HuH-7 (cell line): Measurements from ENCODE around the gene S100B.

Source experiments
- DNase-seq: peaks from one replicate; pipeline ENCODE4 v3.0.0; 2011; ENCODE audit warnings: low spot score

The S100B gene

DNA sequence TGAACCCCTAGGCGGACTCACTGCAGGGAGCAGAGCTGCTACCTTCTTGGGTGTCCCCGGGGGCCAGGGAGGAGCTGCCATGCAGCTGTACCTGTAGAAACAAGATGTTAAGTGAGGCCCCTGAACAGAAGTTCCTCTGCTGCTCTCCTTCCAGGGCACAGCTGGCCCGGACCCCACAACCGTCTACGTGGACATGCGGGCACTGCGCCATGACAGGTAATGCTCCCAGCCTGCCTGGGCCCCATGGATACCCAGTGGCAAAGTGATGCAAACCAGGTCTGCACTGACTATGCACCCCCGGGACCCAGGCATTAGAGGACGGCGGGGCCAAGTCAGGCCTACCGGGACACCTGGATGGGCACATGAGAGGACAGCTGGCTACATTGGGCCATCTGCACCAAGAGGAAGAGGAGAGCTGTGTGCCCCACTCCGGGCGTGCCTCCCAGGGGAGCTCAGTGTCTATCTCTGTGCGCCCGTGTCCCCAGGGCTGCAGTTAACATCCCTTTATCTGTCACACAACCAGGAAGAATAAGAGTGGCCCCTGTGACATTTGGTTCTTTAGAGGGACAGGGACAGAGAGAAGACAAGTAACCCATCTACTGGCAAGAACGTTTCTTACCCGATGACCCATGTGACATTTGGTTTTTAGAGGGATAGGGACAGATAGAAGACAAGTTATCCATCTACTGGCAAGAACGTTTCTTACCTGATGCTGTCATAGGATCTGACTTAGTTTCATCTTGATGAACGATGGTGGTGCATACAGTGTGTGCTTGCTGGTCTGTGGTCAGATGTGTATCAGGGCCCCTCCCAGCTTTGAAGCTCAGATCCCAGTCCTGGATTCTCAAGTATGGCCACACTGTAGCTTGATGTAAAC lies 44.1 kb downstream of the S100B start:
- no peak for DNase-seq

DNA sequence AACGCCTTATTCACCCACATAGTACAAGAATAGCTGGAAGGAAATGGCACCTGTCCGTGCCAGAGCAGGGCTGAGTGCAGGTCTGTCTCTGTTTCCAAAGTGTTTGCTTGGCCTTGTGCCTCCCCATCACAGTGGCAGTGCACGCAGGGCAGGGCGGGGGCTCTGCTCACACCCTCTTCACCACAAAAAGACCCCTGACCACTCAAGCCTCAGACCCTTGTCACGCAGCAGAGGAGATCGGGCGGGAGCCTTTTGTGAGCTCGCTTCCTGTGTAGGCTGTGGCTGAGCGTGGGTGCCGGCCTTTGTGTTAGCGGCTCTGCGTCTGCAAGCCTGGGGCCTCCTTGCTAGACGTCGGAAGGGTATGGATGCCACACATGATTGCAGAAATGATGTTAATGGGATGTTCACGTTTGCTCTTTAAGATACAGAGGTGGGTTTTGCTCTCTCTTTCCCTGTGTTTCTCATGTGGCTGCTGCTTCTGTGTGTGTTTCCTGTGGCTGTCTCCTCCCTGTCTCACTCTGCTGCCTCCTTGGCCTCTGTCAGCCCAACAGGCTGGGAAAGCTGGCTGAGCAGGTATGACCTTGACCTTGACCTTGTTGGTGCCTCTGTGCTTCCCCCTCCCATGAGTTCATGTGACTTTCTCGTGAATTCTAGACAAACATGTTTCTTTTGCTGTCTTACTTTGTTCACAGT lies 45.4 kb downstream of the S100B start:
- DNase-seq, result no peak

DNA sequence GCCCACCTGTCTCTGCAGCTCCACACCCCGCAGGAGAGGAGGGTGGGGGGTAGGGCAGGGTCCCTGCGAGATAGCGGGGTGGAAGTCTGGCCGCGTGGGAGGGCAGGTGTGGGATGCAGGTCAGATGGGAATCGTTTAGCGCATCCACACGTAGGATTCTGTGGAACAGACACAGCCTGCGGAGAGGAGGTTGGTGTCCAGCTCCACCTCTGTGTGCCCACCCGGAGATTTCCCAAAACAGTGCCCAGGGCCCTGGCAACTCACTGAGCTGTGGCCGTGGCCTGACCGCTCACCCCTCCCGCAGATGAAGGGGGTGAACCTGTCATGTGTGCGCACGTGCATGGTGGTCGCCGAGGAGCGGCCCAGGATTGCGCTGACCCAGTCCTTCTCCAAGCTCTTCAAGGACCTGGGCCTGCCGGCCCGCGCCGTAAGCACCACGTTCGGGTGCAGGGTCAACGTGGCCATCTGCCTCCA lies 46.9 kb downstream of the S100B start:
- no peak for DNase-seq

DNA sequence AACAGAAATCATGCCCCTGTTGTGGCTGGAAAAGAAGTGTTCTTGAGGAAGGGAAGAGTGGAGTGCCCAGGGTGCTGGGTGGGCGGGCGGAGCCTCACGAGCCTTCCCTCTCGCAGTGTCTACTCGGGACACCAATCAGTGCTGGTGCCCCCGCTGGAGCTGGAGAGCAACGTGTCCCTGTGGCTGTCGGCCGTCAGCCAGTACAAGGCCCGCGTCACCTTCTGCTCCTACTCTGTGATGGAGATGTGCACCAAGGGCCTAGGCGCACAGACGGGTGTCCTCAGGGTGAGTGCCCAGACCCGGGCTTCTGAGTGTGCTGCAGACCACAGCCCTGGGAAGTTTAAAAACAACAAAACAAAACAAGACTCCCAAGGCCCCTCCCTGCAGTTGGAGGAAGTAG lies 47.4 kb downstream of the S100B start:
- no peak for DNase-seq

DNA sequence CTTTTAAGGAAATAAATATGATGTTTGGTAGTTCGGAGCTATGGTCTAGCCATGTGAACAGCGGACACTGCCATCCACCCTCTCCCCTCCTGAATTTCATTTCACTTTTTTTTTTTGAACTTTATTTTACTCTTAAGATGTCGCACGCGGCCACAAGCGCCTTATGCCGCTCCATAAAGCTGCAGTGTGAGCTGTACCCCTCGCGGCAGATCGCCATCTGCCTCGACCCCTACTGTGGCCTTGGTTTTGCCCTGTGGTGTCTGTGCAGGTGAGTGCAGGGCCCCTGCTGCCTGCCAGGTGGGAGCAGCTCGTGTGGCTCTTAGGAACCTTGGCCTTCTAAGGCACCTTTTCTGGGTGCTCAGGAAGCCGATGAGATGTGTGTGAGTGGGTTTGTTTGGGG lies 48.1 kb downstream of the S100B start:
- DNase-seq, result no peak

DNA sequence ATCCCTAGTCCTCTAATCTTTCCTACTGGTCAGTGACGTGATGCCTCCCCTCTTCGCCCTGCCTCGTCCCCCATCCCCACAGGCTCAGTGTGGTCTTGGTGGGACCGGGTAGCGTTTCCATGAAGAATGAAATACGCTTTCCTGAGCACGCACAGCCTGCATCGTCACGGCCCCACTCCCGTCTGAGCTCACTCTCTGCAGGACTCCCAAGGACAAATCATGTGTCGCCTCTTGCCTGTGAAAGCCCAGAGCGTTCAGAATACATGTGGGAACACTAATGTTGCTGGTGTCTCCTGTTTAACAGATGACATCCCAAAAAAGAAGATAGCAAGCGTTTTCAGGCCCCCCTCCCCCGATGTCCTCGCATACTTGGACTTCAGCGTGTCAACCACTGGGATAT lies 49.2 kb downstream of the S100B start:
- no peak for DNase-seq

DNA sequence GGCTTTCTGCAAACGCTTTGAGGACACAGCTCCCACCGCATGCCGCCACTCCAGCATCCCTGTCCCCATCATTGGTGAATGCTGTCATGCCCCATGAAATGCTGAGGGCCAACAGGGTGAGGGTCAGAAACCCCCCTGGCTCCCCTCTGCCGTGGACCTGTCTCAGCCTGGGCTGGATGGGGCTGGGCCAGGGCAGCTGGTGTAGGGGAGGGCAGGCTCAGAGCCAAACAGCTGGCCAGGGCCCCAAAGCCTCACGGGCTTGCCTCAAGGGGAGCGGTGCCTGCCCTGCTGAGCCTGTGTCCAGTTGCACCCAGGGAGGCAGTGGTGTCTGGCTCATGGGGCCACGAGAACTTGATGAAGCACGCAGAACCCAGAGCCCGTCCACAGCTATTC lies 49.7 kb downstream of the S100B start:
- no peak for DNase-seq

DNA sequence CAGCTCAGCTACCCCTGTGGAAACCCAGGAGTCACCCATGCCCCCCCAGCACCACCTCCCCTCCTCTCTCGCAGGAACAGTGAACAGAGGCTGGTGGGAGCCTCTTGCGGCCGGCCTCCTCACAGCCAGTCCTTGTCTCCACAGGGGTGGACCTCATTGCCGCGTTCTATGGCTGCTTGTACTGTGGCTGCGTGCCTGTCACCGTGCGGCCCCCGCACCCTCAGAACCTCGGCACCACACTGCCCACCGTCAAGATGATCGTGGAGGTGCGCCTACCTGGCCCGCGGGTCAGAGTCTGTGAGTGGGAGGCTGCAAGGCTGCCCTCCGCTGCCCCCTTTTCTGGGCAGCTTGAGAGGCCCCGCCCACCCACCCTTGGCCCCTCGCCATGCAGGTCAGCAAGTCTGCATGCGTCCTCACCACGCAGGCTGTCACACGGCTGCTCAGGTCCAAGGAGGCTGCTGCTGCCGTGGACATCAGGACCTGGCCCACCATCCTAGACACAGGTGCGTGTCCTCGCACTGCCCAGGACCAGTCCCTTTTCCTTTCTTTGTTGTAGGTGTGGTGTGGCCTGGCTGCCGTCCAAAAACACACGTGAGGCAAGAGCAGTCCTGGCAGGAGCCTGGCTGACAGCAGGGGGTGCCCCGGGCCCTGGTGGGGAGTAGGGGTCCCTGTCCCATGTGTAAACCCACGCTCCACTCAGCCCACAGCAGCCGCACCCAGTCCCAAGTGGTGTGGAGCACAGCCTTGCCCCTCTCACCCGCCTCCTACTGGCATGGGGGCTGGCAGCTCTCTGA lies 50.3 kb downstream of the S100B start:
- no peak for DNase-seq

DNA sequence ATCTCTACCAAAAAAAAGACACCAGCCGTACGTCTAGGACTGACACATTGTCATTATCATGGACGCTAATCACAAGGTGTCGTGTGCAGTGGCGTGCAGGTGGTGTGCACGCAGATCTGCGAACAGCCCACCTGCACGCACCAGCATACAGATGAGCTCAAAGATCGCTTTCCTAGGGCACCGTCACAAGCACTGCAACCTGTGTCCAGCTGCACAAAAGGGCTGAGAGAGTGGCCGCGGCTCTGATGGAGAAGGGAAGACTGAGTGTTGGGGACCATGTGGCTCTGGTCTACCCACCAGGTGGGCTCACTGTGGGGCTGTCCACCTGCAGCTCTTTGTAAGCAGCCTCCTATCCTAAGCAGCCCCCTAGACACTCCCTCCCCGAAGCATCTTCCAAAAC lies 50.9 kb downstream of the S100B start:
- no peak for DNase-seq

DNA sequence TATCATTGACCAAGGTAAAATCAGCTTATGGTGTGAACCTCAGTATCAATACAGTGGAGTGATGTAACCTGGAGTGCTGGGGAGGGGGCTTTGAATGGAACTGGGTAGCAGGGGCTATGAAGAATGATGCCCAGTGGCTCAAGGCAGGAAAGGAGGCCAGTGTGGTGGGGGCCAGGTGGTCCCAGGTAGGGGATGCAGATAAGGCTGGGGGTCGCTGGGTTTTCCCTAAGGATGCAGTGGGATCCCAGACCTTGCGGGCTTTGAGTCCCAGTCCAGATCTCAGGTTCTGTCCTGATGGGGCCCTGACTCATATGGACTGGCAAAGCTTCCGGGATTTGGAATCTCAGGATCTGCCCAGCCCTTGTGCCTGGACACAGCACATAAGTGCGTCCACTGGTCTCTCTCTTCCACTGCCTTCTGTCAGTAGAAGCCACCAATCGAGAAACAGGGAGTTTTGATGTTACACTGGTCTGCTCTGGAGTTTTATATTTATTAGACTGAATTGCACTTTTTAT lies 52.0 kb downstream of the S100B start:
- no peak for DNase-seq

DNA sequence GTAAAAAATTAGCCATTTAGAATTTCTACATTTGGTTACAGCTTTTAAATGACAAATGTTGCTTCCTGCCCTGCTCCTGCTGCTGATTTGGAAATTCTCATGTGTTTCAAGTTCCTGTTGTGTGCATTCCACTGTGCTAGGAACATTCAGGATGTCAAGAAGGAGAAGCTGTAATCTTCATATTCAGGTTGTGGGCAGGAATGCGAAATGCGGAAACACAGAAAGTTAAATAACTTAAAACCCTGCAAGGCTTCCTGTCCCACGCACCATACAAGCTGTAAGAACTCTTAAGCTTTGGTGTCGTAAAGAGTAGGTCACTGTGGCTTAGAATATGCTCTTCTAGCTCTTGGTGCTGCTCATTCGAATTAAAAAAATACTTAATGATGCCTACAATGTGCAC lies 52.6 kb downstream of the S100B start:
- no peak for DNase-seq

DNA sequence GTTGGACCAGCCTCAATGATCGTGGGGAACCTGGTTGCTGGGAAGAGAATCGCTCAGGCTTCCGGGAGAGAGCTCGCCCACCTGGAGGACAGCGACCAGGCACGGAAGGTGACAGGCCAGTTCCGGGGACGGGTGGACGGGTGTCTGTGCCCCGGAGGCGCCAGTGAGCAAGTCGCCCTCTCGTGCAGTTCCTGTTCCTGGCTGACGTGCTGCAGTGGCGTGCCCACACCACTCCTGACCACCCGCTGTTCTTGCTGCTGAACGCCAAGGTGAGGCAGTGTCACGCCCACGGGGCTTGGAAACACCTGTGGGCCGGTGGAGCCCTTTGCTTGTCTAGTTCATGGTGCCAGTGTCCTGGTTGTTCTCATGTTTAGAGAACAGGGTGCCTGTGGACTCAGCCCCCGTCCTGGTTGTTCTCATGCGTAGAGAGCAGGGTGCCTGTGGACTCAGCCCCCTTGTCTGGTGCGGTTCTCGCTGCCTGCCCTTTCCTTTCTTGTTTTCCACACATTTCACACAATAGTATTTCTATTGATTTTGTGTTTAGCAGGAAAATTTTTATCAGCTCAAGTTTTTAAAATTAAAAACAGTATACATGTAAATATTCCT lies 53.1 kb downstream of the S100B start:
- no peak for DNase-seq

DNA sequence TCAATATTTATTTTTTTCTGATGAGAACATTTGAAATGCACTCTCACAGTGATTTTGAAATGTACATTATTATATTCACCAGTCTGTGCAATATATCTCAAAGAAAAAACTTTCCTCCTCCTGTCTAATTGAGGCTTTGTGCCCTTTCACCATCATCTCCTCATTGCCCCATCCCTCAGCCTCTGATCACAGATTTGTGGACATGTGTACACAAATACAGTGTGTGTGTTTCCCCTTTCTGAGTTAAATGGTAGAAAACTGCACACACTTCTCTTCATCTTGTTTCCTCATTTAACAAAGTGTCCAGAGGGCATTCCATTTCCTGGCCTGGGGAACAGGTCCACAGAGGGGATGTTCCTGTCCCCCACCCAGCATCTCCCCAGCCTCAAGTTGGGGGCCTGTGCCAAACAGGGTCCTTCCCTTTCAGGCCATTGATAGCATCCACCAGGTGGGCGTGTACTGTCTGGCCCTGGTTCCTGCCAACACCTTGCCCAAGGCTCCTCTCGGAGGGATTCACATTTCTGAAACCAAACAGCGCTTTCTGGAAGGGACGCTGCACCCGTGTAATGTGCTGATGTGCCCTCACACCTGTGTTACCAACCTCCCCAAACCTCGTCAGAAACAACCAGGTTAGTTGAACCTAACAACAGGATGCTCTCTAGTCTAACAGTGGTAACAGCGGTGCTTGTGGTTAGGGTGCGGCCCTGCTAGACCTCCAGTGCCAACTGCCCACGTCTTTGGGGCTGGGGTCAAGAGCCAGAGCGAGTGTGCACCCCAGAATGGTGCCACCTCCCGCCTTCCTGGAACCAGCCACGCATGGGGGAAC lies 54.6 kb downstream of the S100B start:
- DNase-seq, result no peak

DNA sequence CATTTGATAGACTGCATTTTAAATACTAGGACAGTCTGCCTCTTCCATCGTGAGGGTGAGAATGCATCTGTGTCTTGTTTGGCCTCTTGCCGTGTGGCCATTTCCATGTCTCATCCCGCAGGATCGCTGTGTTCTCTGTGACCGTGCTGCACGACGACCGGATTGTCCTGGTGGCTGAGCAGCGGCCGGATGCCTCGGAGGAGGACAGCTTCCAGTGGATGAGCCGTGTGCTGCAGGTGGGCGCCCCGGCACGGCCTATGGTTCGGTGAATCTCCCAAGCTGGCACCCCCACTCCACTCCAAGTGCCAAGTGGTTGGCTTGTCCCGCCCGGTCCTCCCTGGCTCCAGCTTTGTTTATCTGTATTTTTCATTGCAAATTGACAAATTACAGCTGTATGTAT lies 55.2 kb downstream of the S100B start:
- DNase-seq, result no peak
